H9 (cell line): ENCODE results near the gene RPP25. TPM values are rescaled to one million over a fixed set of nuclear protein-coding genes. Genes with fewer than 3 reads are reported as not detected.

Experiments
- DNase-seq: peaks from one replicate; pipeline ENCODE4 v3.0.0-alpha.2; 2017
- H2AFZ ChIP-seq: one replicate; pipeline ENCODE4 v1.6.1; 2013; ENCODE audit warnings: mild to moderate bottlenecking, low read length, control low read depth, moderate library complexity
- H2AK5ac ChIP-seq: 2 replicates; pipeline ENCODE4 v1.6.1; 2013; ENCODE audit warnings: low read length, control low read depth, mixed read lengths; ENCODE audit not compliant: insufficient read length
- H2BK120ac ChIP-seq: one replicate; pipeline ENCODE4 v1.6.1; 2013; ENCODE audit warnings: low read depth, mild to moderate bottlenecking, low read length, control low read depth, inconsistent platforms; ENCODE audit not compliant: poor library complexity, severe bottlenecking
- H2BK12ac ChIP-seq: 2 replicates; pipeline ENCODE4 v1.6.1; 2013; ENCODE audit warnings: low read length, control low read depth, mixed read lengths, low read depth; ENCODE audit not compliant: insufficient read length
- H2BK15ac ChIP-seq: 2 replicates; pipeline ENCODE4 v1.6.1; 2013; ENCODE audit warnings: low read depth, low read length, control low read depth
- H2BK20ac ChIP-seq: one replicate; pipeline ENCODE4 v1.6.1; 2013; ENCODE audit warnings: low read depth, mild to moderate bottlenecking, low read length, control low read depth, inconsistent platforms; ENCODE audit not compliant: poor library complexity, severe bottlenecking
- H2BK5ac ChIP-seq: 2 replicates; pipeline ENCODE4 v1.6.1; 2013; ENCODE audit warnings: low read length, control low read depth, mixed read lengths; ENCODE audit not compliant: insufficient read length
- H3K14ac ChIP-seq: 2 replicates; pipeline ENCODE4 v1.6.1; 2013; ENCODE audit warnings: low read length, control low read depth; ENCODE audit not compliant: insufficient read depth
- H3K18ac ChIP-seq: 2 replicates; pipeline ENCODE4 v1.6.1; 2013; ENCODE audit warnings: low read depth, mild to moderate bottlenecking, mixed read lengths, low read length, control low read depth; ENCODE audit not compliant: insufficient read length
- H3K23ac ChIP-seq: 2 replicates; pipeline ENCODE4 v1.6.1; 2013; ENCODE audit warnings: low read length, control low read depth, mixed read lengths, low read depth; ENCODE audit not compliant: insufficient read length
- H3K23me2 ChIP-seq: 2 replicates; pipeline ENCODE4 v1.6.1; 2013; ENCODE audit warnings: low read depth, mild to moderate bottlenecking, mixed read lengths, low read length, control low read depth; ENCODE audit not compliant: insufficient read length, poor library complexity, severe bottlenecking
- H3K27ac ChIP-seq: 2 replicates; pipeline ENCODE4 v1.5.1; 2013; ENCODE audit warnings: low read length, control low read depth, mixed read lengths, low read depth; ENCODE audit not compliant: insufficient read length
- H3K27me3 ChIP-seq: 2 replicates; pipeline ENCODE4 v1.6.1; 2013; ENCODE audit warnings: low read length, control low read depth, inconsistent platforms; ENCODE audit not compliant: insufficient read depth
- H3K4ac ChIP-seq: 2 replicates; pipeline ENCODE4 v1.6.1; 2013; ENCODE audit warnings: low read depth, mild to moderate bottlenecking, control low read depth, inconsistent platforms, low read length, moderate library complexity
- H3K4me1 ChIP-seq: 2 replicates; pipeline ENCODE4 v1.6.1; 2013; ENCODE audit warnings: low read length, control low read depth, inconsistent platforms; ENCODE audit not compliant: insufficient read depth
- H3K4me2 ChIP-seq: 2 replicates; pipeline ENCODE4 v1.6.1; 2013; ENCODE audit warnings: low read length, control low read depth, mixed read lengths; ENCODE audit not compliant: insufficient read length, insufficient read depth
- H3K56ac ChIP-seq: 2 replicates; pipeline ENCODE4 v1.6.1; 2013; ENCODE audit warnings: low read depth, mild to moderate bottlenecking, mixed read lengths, low read length, control low read depth; ENCODE audit not compliant: insufficient read length
- H3K79me1 ChIP-seq: 2 replicates; pipeline ENCODE4 v1.6.1; 2013; ENCODE audit warnings: low read depth, mild to moderate bottlenecking, moderate library complexity, low read length, control low read depth, inconsistent platforms; ENCODE audit not compliant: insufficient read depth, poor library complexity, severe bottlenecking
- H3K79me2 ChIP-seq: 2 replicates; pipeline ENCODE4 v1.6.1; 2013; ENCODE audit warnings: low read length, control low read depth, inconsistent platforms; ENCODE audit not compliant: insufficient read depth
- H3K9ac ChIP-seq: 2 replicates; pipeline ENCODE4 v1.6.1; 2013; ENCODE audit warnings: low read length, control low read depth, mixed read lengths; ENCODE audit not compliant: insufficient read length; ENCODE audit errors: extremely low read depth
- H3K9me3 ChIP-seq: one replicate; pipeline ENCODE4 v1.6.1; 2013; ENCODE audit warnings: low read depth, low read length, inconsistent platforms; ENCODE audit not compliant: control insufficient read depth
- H3T11ph ChIP-seq: one replicate; pipeline ENCODE4 v1.6.1; 2013; ENCODE audit warnings: mild to moderate bottlenecking, low read length, control low read depth, inconsistent platforms
- H4K20me1 ChIP-seq: one replicate; pipeline ENCODE4 v1.6.1; 2013; ENCODE audit not compliant: control insufficient read depth, insufficient read length, insufficient read depth
- H4K5ac ChIP-seq: 2 replicates; pipeline ENCODE4 v1.6.1; 2013; ENCODE audit warnings: low read depth, mild to moderate bottlenecking, mixed read lengths, low read length, control low read depth; ENCODE audit not compliant: insufficient read length
- H4K8ac ChIP-seq: replicated peaks from 2 replicates; pipeline ENCODE4 v1.6.1; 2013; ENCODE audit warnings: low read length, control low read depth, mixed read lengths, low read depth; ENCODE audit not compliant: insufficient read length
- H4K91ac ChIP-seq: 2 replicates; pipeline ENCODE4 v1.6.1; 2013; ENCODE audit warnings: low read depth, mild to moderate bottlenecking, moderate library complexity, mixed read lengths, low read length, control low read depth; ENCODE audit not compliant: insufficient read length
- H3K27ac Mint-ChIP-seq, 3 experiments: 2 replicates in 2 of 3; 3 replicates in 1 of 3; pipeline ENCODE4 v1.8.0; 2020 to 2021; ENCODE audit warnings: mixed read lengths in 3 of 3, mild to moderate bottlenecking in 1 of 3, moderate library complexity in 1 of 3
- H3K27me3 Mint-ChIP-seq: 2 replicates; pipeline ENCODE4 v1.8.0; 2021; ENCODE audit warnings: low read depth, mild to moderate bottlenecking, moderate library complexity, mixed read lengths
- H3K36me3 Mint-ChIP-seq, 3 experiments: 2 replicates in 2 of 3; 3 replicates in 1 of 3; pipeline ENCODE4 v1.8.0; 2020 to 2021; ENCODE audit warnings: low read depth in 3 of 3, mixed read lengths in 3 of 3; ENCODE audit not compliant: insufficient read depth in 1 of 3
- H3K4me1 Mint-ChIP-seq, 2 experiments: 2 replicates each; pipeline ENCODE4 v1.8.0; 2020; ENCODE audit warnings: mixed read lengths in 2 of 2
- H3K4me3 Mint-ChIP-seq, 2 experiments: 2 replicates in 1 of 2; 3 replicates in 1 of 2; pipeline ENCODE4 v1.8.0; 2020 to 2021; ENCODE audit warnings: mild to moderate bottlenecking in 2 of 2, mixed read lengths in 2 of 2, moderate library complexity in 1 of 2
- H3K9me3 Mint-ChIP-seq, 2 experiments: 2 replicates in 1 of 2; 3 replicates in 1 of 2; pipeline ENCODE4 v1.8.0; 2020; ENCODE audit warnings: mild to moderate bottlenecking in 2 of 2, mixed read lengths in 2 of 2, moderate library complexity in 1 of 2
- CTCF ChIP-seq: fragments of 200-600 bp; sonication (generic); conservative IDR thresholded peaks from 3 replicates; pipeline ENCODE4 v1.8.0; 2021; ENCODE audit warnings: antibody characterized with exemption, mild to moderate bottlenecking
- WGBS: extraction: QIAGEN DNeasy Blood & Tissue Kit; methylation state at CpG from one replicate; pipeline ENCODE4 v1.1.7; 2013; ENCODE audit warnings: missing lambda C conversion rate, low lambda C conversion rate, mixed read lengths; ENCODE audit not compliant: insufficient read length; ENCODE audit errors: extremely low coverage; 5-methylcytosine and 5-hydroxymethylcytosine counted together
- total RNA-seq: library from RNA; stranded (reverse); gene quantifications from 2 replicates; pipeline ENCODE4 v1.2.1, GENCODE V29; 2021

The RPP25 gene
- total RNA-seq, 1 experiment from 2014 or later = 12.6 TPM

- Histone ChIP-seq H3K27me3 (peaks cover 11% of the 10 kb centered on the region; the same call in 1 of the 2 replicates), H2BK12ac (no peak overlapping the region), H3K14ac (no peak overlapping the region), H3K9me3 (no peaks in the 10 kb centered on the region), H3T11ph (no peak overlapping the region), H3K4me2 (peak overlapping the region; percentile 72), H2AK5ac (no peak overlapping the region), H4K20me1 (no peaks in the 10 kb centered on the region), H4K5ac (no peak overlapping the region), H3K9ac (no peak overlapping the region), H3K27ac (no peak overlapping the region), H3K18ac (no peak overlapping the region), H3K79me2 (peaks cover 3% of the 10 kb centered on the region; the same call in 1 of the 2 replicates), H4K91ac (no peak overlapping the region), H4K8ac (no peak overlapping the region), H3K23ac (no peak overlapping the region), H2BK15ac (no peak overlapping the region), H3K79me1 (no peaks in the 10 kb centered on the region), H3K56ac (no peak overlapping the region), H3K4ac (no peak overlapping the region), H2BK120ac (no peak overlapping the region), H2BK20ac (no peak overlapping the region), H3K23me2 (peaks cover 34% of the 10 kb centered on the region), H2BK5ac (no peak overlapping the region), H3K4me1 (no peaks in the 10 kb centered on the region; the same call in 1 of the 2 replicates), H2AFZ (no peak overlapping the region)
- H3K27me3 Mint-ChIP-seq = peaks cover 48% of the 10 kb centered on the region
- H3K4me1 Mint-ChIP-seq = peaks cover 33 to 44% of the 10 kb centered on the region in 2 experiments
- DNase-seq = no peak
- no CpG with 5 or more reads among the region's 8 CpGs for WGBS
- TF ChIP-seq CTCF = no peak
- H3K36me3 Mint-ChIP-seq = peaks cover 0 to 2% (median 0%) of the 10 kb centered on the region in 3 experiments; a peak in 2 of 7 replicates
- H3K27ac Mint-ChIP-seq = no peak overlapping the region
- H3K9me3 Mint-ChIP-seq = no peaks in the 10 kb centered on the region
- H3K4me3 Mint-ChIP-seq = peak overlapping the region; percentile 67 to 92
Observed at GRCh38 chr15:74955017-74955416, 1.6 kb downstream of the RPP25 start.
